Endothelial cell of umbilical vein (primary cell): ENCODE measurements around the gene HAND1.

Experiments used
- FOS ChIP-seq: IDR thresholded peaks from 2 replicates; pipeline ENCODE4 v1.6.1; 2011; ENCODE audit warnings: mild to moderate bottlenecking, low read length, moderate library complexity, borderline replicate concordance; ENCODE audit not compliant: insufficient read depth
- JUN ChIP-seq: IDR thresholded peaks from 2 replicates; pipeline ENCODE4 v1.6.1; 2011; ENCODE audit warnings: borderline replicate concordance, low read depth; ENCODE audit not compliant: insufficient read length, insufficient read depth
- MYC ChIP-seq: IDR thresholded peaks from one replicate; pipeline ENCODE4 v1.6.1; 2011; ENCODE audit warnings: mild to moderate bottlenecking, low read depth, low read length
- POLR2A ChIP-seq: IDR thresholded peaks from 2 replicates; pipeline ENCODE4 v1.6.1; 2012; ENCODE audit warnings: low read depth, mild to moderate bottlenecking, control low read depth, low read length
- POLR2AphosphoS5 ChIP-seq: IDR thresholded peaks from 2 replicates; pipeline ENCODE4 v1.6.1; 2012; ENCODE audit warnings: low read depth, mild to moderate bottlenecking, control low read depth, low read length, moderate library complexity; ENCODE audit not compliant: insufficient read depth
- TF ChIP-seq, protein P1 (sequence below), 2 donors: IDR thresholded peaks; 1 replicate in 1 of 2; 2 replicates in 1 of 2; pipeline ENCODE4 v1.5.1; 2011; ENCODE audit warnings: low read length in 2 of 2, mild to moderate bottlenecking in 2 of 2, moderate library complexity in 2 of 2, control low read depth in 1 of 2, inconsistent platforms in 1 of 2, low read depth in 1 of 2; ENCODE audit not compliant: insufficient read depth in 1 of 2; ENCODE audit errors: extremely low read depth in 1 of 2

DNA sequence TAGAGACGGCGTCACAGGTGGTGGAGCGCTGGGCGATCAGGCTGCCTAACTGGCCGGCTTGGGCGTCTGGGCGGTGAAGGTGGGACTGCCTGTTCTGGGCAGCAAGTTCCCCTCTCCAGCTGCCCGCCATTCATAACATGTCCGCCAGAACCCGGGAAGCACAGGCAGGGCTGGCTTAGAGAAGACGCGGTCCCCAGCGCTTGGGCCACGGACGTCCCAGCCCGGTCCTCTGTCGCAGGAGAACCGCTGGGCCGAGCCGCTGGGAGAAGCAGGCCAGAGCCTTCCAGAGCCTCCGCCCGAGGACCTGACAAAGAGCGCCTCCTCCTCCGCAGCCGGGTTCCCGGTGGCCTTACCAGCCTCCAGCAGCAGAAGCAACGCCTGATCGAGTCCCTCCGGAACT lies 15.2 kb upstream of the HAND1 start:
- TF ChIP-seq POLR2AphosphoS5 (no peak), POLR2A (no peak), FOS (no peak), JUN (no peak), MYC (no peak)
- TF ChIP-seq, protein P1, sequence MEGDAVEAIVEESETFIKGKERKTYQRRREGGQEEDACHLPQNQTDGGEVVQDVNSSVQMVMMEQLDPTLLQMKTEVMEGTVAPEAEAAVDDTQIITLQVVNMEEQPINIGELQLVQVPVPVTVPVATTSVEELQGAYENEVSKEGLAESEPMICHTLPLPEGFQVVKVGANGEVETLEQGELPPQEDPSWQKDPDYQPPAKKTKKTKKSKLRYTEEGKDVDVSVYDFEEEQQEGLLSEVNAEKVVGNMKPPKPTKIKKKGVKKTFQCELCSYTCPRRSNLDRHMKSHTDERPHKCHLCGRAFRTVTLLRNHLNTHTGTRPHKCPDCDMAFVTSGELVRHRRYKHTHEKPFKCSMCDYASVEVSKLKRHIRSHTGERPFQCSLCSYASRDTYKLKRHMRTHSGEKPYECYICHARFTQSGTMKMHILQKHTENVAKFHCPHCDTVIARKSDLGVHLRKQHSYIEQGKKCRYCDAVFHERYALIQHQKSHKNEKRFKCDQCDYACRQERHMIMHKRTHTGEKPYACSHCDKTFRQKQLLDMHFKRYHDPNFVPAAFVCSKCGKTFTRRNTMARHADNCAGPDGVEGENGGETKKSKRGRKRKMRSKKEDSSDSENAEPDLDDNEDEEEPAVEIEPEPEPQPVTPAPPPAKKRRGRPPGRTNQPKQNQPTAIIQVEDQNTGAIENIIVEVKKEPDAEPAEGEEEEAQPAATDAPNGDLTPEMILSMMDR (IDR thresholded peaks at IDR 0.05; ENCODE audit: extremely low read depth in 1 of 2, insufficient read depth in 1 of 2, low read depth in 1 of 2, low read length in 2 of 2) = no peak
